T-helper 2 cell treated with Interferon-gamma antibody and Interleukin-4, amounts not matched to agents 5 μg/mL and 100 μg/mL, for 36 hours (primary cell): ENCODE results near the gene MYLIP.

Source experiments
- DNase-seq: peaks from one replicate; pipeline ENCODE4 v3.0.0; 2021; ENCODE audit warnings: low spot score
- H3K27ac Mint-ChIP-seq: one replicate; pipeline ENCODE4 v1.8.0; 2021; ENCODE audit warnings: mild to moderate bottlenecking, mixed read lengths
- H3K27me3 Mint-ChIP-seq: one replicate; pipeline ENCODE4 v1.8.0; 2021; ENCODE audit warnings: low read depth, mixed read lengths
- H3K36me3 Mint-ChIP-seq: one replicate; pipeline ENCODE4 v1.8.0; 2021; ENCODE audit warnings: low read depth, mixed read lengths
- H3K4me1 Mint-ChIP-seq: one replicate; pipeline ENCODE4 v1.8.0; 2021; ENCODE audit warnings: low read depth, mixed read lengths
- H3K4me3 Mint-ChIP-seq: one replicate; pipeline ENCODE4 v1.8.0; 2022; ENCODE audit warnings: mild to moderate bottlenecking, moderate library complexity, mixed read lengths
- H3K9me3 Mint-ChIP-seq: one replicate; pipeline ENCODE4 v1.8.0; 2021; ENCODE audit warnings: mixed read lengths

The MYLIP gene

DNA sequence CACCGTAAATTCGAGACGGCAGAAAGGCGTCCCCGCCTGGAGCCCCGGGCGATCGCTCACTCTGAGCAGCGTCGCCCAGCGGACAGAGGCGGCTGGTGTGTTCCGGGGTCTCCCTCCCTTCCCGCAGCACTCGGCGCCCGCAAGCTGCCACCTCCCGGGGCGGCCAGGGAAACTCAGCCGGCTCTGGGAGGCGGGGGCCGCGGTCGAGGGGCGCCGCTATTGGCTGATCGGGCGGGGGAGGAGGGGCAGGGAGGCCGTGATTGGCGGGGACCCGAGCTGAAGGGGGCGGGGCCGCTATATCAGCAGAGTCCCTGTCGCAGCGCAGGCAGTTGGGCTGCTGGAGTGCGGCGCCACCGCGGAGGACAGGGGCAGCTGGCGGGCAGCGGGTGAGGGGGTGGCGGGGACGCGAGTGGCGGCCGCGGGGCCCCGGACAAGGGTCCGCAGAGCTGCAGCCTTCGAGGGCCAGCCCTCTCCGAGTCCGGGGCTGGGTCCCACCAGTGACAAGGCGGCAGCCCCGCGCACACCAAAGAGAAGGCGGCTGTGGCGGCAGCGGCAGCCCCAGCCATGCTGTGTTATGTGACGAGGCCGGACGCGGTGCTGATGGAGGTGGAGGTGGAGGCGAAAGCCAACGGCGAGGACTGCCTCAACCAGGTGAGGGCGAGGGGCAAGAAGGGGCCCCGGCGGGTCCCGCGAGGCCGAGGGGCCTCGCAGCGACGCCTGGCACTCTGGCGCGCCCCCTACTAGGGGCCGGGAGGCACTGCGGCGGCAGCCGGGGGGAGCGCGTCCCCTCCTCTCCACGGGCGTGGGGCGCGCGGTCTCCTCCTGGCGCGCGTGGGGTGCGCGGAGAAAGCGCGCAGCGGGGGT lies at the start of gene MYLIP:
Gene MYLIP, plus strand, starts transcription at position 328 of the 864 bp plus-strand sequence. Its CDS starts 237 bp downstream, at position 565.
- Mint-ChIP-seq H3K9me3 (no peaks in the 10 kb centered on the region), H3K27me3 (peaks cover 9% of the 10 kb centered on the region), H3K27ac (peak within 1 kb of the TSS; percentile 93), H3K36me3 (peaks cover 36% of the 10 kb centered on the region), H3K4me3 (peak within 1 kb of the TSS; percentile 91), H3K4me1 (peaks cover 34% of the 10 kb centered on the region)
- DNase-seq, result peak; percentile 94

DNA sequence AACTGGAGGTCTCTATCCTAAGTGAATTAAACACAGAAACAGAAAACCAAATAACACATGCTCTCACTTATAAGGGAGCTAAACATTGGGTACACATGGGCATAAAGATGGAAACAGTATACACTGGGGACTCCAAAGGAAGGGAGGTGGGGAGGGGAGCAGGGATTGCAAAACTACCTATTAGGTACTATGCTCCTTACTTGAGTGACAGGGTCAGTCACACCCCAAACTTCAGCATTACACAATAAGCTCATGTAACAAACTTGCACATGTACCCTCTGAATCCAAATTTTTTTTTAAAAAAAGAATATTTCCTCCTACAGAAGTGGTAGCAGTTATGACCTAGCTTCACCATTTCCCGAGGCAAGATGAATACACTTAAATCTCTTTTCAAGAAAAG lies 49.5 kb upstream of the MYLIP start:
- Mint-ChIP-seq H3K36me3 (no peaks in the 10 kb centered on the region), H3K27me3 (peaks cover 9% of the 10 kb centered on the region), H3K4me1 (no peaks in the 10 kb centered on the region), H3K27ac (no peak overlapping the region), H3K9me3 (no peaks in the 10 kb centered on the region), H3K4me3 (no peak overlapping the region)
- no peak for DNase-seq

DNA sequence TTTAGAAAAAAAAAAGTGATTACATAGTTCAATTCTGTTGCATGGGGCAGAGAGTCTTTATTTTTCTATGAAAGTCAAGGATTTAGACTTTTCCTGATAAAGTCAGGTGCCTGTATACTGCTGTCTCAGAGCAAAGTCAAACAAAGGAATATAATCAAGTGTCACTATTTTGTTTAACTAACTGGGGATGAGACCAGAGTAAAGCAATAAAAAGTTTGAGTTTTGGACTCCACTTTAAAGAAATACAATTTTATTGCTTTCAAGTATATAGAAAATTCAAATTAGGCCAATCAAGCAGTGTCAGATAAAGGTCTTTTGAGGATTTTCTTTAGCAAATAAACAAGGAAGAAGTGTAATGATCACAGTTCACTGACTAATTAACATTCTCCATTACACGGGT lies 48.7 kb upstream of the MYLIP start:
- DNase-seq, result no peak
- no peak overlapping the region for H3K27ac Mint-ChIP-seq
- H3K27me3 Mint-ChIP-seq, result peaks cover 9% of the 10 kb centered on the region
- H3K9me3 Mint-ChIP-seq, result no peaks in the 10 kb centered on the region
- H3K4me3 Mint-ChIP-seq, result no peak overlapping the region
- H3K4me1 Mint-ChIP-seq, result no peaks in the 10 kb centered on the region
- no peaks in the 10 kb centered on the region for H3K36me3 Mint-ChIP-seq

DNA sequence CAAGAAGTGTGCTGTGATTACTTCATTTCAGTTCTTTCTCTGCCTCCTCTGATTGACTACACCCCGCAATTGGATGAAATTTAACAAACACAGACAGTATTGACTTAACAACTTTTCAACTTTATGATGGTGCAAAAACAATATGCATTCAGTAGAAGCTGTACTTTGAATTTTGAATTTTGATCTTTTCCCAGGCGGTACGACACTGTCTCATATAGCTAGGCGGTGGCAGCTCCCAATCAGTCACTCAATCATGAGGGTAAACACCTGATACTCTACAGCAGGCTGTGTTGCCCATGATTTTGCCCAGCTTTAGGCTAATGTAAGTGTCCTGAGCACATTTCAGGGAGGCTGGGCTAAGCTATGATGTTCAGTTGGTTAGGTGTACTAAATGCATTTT lies 47.6 kb upstream of the MYLIP start:
- H3K4me3 Mint-ChIP-seq, result no peak overlapping the region
- no peaks in the 10 kb centered on the region for H3K36me3 Mint-ChIP-seq
- H3K9me3 Mint-ChIP-seq, result no peaks in the 10 kb centered on the region
- no peak overlapping the region for H3K27ac Mint-ChIP-seq
- peaks cover 11% of the 10 kb centered on the region for H3K27me3 Mint-ChIP-seq
- no peak for DNase-seq
- no peaks in the 10 kb centered on the region for H3K4me1 Mint-ChIP-seq

DNA sequence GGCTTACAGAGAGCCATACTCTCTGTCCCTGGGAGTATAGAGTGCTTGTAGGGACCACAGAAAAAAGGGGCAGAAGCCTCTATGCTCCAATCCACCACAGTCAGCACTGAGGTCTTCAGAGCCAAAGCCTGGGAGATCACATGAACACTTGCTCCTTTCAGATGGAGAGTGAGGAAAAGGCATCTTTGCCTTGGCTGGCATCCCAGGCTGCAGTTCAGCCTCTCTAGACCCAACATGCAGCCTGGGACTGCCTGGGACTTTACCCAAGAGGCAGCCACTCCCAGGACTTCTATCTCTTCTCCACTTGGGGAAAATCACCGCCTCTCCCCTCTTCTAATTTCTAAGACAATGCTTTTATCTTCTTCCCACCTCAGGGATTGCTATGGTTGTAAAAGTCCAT lies 46.5 kb upstream of the MYLIP start:
- no peaks in the 10 kb centered on the region for H3K9me3 Mint-ChIP-seq
- no peak for DNase-seq
- H3K4me1 Mint-ChIP-seq, result no peaks in the 10 kb centered on the region
- H3K36me3 Mint-ChIP-seq, result no peaks in the 10 kb centered on the region
- no peak overlapping the region for H3K4me3 Mint-ChIP-seq
- H3K27ac Mint-ChIP-seq, result no peak overlapping the region
- H3K27me3 Mint-ChIP-seq, result peaks cover 11% of the 10 kb centered on the region

DNA sequence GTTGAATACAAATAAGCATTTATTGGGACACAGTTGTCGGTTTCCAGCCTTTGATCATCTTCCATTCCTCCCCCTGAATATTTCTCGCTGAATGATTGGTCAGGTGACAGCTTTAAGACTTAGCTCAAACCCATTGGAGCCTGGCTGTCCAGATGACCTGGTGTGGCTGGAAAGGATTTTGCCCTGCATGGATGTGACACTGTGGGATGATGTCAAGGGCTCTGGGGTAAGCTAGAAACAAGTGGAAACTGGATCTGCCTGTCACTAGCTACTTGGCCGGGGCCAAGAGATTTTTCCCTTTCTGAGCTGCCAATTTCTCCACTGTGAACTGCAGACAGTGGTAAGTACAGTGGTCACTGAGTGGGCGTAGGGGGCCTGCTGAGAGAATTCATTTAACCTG lies 41.9 kb upstream of the MYLIP start:
- Mint-ChIP-seq H3K4me1 (peaks cover 2% of the 10 kb centered on the region), H3K9me3 (no peaks in the 10 kb centered on the region), H3K4me3 (no peak overlapping the region), H3K27me3 (peaks cover 6% of the 10 kb centered on the region), H3K36me3 (no peaks in the 10 kb centered on the region), H3K27ac (no peak overlapping the region)
- no peak for DNase-seq

DNA sequence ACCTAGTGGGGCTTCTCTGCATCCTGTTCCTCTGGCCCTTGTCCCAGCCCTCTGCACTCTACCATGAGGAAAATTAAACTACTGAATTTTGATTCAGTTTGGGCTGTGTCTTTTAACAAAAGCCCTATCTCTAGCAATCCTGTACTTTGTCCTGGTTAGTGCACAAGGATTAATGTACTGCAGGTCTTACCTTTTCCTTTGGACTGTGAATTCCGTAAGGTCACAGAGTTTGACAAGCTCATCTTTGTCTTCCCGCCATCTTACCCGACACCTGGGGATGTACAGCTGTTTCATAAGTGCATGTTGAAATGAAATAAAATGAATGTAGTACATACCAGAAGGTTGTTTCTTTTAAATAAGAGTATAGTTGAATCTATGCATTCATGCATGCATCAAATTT lies 41.5 kb upstream of the MYLIP start:
- Mint-ChIP-seq H3K4me1 (peaks cover 6% of the 10 kb centered on the region), H3K9me3 (no peaks in the 10 kb centered on the region), H3K36me3 (no peaks in the 10 kb centered on the region), H3K27me3 (peaks cover 6% of the 10 kb centered on the region), H3K27ac (no peak overlapping the region), H3K4me3 (no peak overlapping the region)
- DNase-seq, result no peak

DNA sequence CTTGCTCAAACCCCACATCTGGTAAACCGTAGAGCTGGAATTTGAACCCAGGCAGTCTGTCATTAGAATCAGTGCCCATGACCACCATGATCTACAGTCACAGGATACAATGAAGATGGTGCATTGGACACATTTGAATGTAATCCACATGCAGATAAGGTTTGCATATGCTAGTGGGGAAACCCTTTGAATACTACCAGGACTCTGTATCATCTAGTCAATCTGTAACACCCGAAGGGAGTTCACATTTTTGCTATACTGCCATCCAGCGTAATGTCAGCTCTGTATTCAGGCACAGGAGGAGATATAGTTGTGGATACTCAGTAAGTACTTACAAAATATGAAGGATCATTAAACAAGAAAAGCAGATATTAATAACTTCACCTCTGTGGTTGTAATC lies 40.5 kb upstream of the MYLIP start:
- no peak for DNase-seq
- Mint-ChIP-seq H3K27ac (no peak overlapping the region), H3K27me3 (peaks cover 6% of the 10 kb centered on the region)

DNA sequence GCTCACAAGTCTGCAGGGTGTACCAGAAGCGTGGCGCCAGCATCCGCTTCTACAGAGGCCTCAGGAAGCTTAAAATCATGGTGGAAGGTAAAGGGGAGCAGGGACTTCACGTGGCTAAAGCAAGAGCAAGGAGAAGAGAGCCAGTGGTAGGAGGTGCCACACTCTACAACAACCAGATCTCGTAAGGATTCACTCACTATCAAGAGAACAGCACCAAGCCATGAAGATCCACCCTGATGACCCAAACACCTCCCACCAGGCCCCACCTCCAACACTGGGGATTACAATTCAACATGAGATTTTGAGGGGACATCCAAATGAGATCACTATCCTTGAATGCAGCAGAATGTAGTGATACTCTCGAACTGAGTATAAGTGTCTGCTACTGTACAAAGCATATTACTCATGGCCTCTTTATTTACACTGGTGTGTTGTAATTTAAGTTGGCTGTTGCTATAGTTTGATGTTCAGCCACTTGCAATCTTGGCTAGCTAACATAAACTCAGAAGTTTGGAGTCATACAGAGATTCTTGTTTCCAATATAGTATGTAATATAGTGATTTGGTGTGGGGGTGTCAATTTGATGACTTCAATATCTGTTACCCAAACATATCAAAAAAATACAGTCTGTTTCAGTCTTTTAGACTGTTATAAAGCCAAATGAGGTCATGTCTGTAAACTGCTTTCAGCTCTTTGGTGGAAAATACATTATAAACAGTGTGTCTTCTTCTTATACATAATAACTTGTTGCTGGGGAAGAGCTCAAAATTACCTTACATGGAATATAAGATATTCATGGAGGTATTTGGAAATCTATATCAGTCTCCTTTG lies 39.4 kb upstream of the MYLIP start:
- peaks cover 4% of the 10 kb centered on the region for H3K27me3 Mint-ChIP-seq
- H3K4me1 Mint-ChIP-seq, result peaks cover 9% of the 10 kb centered on the region
- H3K36me3 Mint-ChIP-seq, result no peaks in the 10 kb centered on the region
- H3K9me3 Mint-ChIP-seq, result no peaks in the 10 kb centered on the region
- no peak overlapping the region for H3K4me3 Mint-ChIP-seq
- no peak overlapping the region for H3K27ac Mint-ChIP-seq
- no peak for DNase-seq

More for the DNA sequence above, 40.5 kb upstream of the MYLIP start:
- Mint-ChIP-seq H3K9me3 (no peaks in the 10 kb centered on the region), H3K36me3 (no peaks in the 10 kb centered on the region), H3K4me1 (peaks cover 9% of the 10 kb centered on the region), H3K4me3 (no peak overlapping the region)

DNA sequence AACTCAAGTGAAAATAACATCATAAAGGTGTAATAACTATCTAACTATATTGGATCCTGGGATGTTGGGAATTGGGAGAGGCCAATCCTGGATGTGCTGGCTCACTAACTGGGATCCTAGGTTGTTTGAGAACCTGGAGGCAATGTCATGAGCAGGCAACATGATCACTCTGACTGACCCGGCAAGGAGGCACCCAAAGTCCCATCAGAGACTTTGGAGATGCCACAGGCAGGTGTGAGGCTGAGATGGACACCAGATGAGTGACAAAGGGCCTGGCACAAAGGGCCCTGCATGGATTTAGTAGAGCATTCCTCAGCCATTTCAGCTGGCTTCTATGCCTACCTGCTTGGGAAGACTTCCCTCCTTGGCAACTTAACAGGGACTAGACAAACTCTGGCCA lies 38.4 kb upstream of the MYLIP start:
- Mint-ChIP-seq H3K4me3 (no peak overlapping the region), H3K4me1 (peaks cover 9% of the 10 kb centered on the region), H3K36me3 (no peaks in the 10 kb centered on the region), H3K27ac (no peak overlapping the region), H3K27me3 (peaks cover 4% of the 10 kb centered on the region), H3K9me3 (no peaks in the 10 kb centered on the region)
- DNase-seq, result no peak

DNA sequence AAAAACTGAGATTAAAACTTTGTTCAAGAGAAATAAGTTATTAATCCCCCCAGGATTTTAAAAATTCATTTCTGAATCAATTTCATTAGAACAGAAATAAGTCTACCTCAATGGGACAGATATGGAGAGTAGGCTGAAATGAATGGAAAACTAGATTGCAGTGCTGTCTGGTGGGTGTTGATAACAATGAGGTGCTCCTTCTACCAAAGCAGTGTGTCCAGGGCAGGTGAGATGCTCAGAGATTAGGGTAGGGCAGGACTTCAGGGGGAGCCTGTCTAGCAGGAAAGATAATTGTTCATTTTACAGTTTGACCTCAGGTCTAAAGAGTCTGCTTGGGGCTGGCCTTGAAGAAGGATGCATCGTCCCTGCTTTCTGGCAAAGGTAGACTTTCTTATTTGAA lies 38.0 kb upstream of the MYLIP start:
- Mint-ChIP-seq H3K27me3 (peaks cover 2% of the 10 kb centered on the region), H3K36me3 (no peaks in the 10 kb centered on the region), H3K4me1 (peaks cover 9% of the 10 kb centered on the region), H3K4me3 (no peak overlapping the region), H3K27ac (no peak overlapping the region), H3K9me3 (no peaks in the 10 kb centered on the region)
- no peak for DNase-seq

DNA sequence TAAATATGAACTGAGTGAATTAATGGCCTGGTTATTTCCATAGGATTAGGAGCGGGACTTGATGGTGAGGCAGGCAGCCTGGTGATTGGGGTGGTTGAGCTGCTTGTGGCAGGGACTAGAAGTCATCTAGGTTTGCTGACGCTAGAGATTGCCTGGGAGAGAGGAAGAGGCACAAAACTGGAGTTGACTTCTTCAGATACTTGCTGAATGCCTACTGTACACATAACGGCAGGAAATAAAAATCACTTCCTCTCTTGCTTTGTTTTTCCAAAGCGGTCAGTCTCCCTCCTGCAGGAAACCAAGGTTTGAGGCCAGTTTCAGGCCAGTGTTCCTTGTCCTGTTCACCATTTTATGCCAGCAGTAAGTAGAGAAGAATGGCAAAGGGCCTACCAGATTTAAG lies 36.7 kb upstream of the MYLIP start:
- Mint-ChIP-seq H3K27me3 (peaks cover 2% of the 10 kb centered on the region), H3K4me1 (peaks cover 9% of the 10 kb centered on the region), H3K27ac (no peak overlapping the region), H3K9me3 (no peaks in the 10 kb centered on the region), H3K4me3 (no peak overlapping the region), H3K36me3 (no peaks in the 10 kb centered on the region)
- no peak for DNase-seq

DNA sequence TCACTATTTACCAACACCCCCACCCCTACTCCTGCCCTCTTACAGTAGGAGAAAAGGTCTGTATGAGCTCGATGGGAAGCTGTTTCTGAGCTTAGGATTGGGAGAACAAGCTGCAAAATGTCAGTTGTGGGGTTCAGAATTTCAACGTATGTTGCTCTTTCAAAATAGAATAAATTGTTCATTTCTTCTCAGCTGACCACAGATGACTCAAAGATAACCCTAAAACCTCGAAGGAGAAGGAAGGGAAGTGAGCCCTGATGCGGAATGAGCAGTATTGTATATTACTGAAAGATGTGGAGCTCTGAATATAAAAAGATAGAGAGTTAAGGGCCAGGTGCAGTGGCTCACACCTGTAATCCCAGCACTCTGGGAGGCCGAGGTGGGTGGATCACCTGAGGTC lies 35.9 kb upstream of the MYLIP start:
- Mint-ChIP-seq H3K27ac (no peak overlapping the region), H3K4me3 (no peak overlapping the region), H3K36me3 (peaks cover 2% of the 10 kb centered on the region), H3K9me3 (peaks cover 4% of the 10 kb centered on the region), H3K4me1 (peaks cover 11% of the 10 kb centered on the region), H3K27me3 (no peaks in the 10 kb centered on the region)
- DNase-seq, result no peak

DNA sequence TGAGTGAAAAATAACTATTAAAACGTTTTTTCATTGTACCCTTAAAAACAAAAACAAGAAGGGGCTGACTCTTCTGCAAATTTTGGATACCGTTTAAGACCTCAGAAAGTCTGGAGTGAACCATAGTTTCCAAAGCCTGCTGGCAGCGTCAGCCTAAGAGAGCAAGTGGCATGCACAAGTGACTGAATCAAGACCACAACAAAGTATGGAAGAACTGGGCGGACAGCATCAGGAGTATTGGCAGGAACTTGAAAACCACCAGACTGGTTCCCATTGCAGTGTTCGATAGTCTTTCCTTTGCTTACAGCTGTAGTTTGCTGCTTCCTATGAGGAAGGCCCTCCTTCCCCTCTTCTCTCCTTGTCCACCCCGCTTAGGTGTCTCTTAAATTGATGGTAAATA lies 33.7 kb upstream of the MYLIP start:
- Mint-ChIP-seq H3K27me3 (peaks cover 5% of the 10 kb centered on the region), H3K36me3 (peaks cover 5% of the 10 kb centered on the region), H3K4me1 (peaks cover 11% of the 10 kb centered on the region), H3K27ac (no peak overlapping the region), H3K4me3 (no peak overlapping the region), H3K9me3 (peaks cover 20% of the 10 kb centered on the region)
- no peak for DNase-seq
